MG63 (cell line): ENCODE results near the gene RPS8. TPM values are rescaled to one million over a fixed set of nuclear protein-coding genes. Genes with fewer than 3 reads are reported as not detected.
"Not testable (repeated sequence)": the region's sequence is repeated elsewhere in the genome, so short reads cannot be mapped to it uniquely, and the experiment has no call there.

Experiments
- DNase-seq: peaks from one replicate; pipeline ENCODE4 v3.0.0-alpha.2; 2020
- H3K27me3 ChIP-seq: fragments of 250-450 bp; sonication (Bioruptor Pico); 2 replicates; pipeline ENCODE4 v1.5.1; 2020; ENCODE audit warnings: mild to moderate bottlenecking, moderate library complexity
- H3K36me3 ChIP-seq: fragments of 250-450 bp; sonication (Bioruptor Pico); 2 replicates; pipeline ENCODE4 v1.5.1; 2020; ENCODE audit warnings: mild to moderate bottlenecking, moderate library complexity
- H3K4me3 ChIP-seq: fragments of 250-450 bp; sonication (Bioruptor Pico); 2 replicates; pipeline ENCODE4 v1.5.1; 2020; ENCODE audit warnings: mild to moderate bottlenecking, moderate library complexity
- H3K9me3 ChIP-seq: fragments of 250-450 bp; sonication (Bioruptor Pico); 2 replicates; pipeline ENCODE4 v1.5.1; 2020; ENCODE audit warnings: mild to moderate bottlenecking, moderate library complexity
- total RNA-seq: library from RNA; depleted of rRNA; stranded (reverse); fragments of >200 nt; shearing (Covaris generic); gene quantifications from 2 replicates; pipeline ENCODE4 v1.2.3, GENCODE V29; 2014; ENCODE audit warnings: low replicate concordance; rRNA removed

RPS8 gene
- total RNA-seq, 1 experiment from 2014 or later: 2,690 TPM

GRCh38 chr1:44822981-44823451, 47.7 kb downstream of the RPS8 start:
- Histone ChIP-seq H3K9me3 (no peaks in the 10 kb centered on the region), H3K36me3 (no peaks in the 10 kb centered on the region), H3K27me3 (no peaks in the 10 kb centered on the region), H3K4me3 (no peak overlapping the region)
- no peak for DNase-seq

DNA sequence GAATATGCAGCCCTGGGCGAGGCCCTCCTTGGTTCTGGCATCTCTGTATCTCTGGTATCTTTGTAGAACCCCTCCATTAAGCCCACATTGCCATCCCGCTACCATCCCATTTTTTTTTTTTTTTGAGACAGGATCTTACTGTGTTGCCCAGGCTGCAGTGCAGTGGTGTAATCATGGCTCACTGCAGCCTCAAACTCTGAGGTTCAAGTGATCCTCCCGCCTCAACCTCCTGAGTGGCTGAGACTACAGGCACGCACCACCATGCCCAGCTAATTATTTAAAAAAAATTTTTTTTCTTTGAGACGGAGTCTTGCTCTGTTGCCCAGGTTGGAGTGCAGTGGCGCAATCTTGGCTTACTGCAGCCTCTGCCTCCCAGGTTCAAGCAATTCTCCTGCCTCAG, 49.1 kb downstream of the RPS8 start:
- H3K36me3 ChIP-seq, H3K4me3 ChIP-seq, DNase-seq, H3K9me3 ChIP-seq, H3K27me3 ChIP-seq: not testable (repeated sequence)

- Histone ChIP-seq H3K9me3 (no peaks in the 10 kb centered on the region), H3K36me3 (no peaks in the 10 kb centered on the region), H3K27me3 (no peaks in the 10 kb centered on the region), H3K4me3 (no peak overlapping the region)
- DNase-seq: no peak
Measured at GRCh38 chr1:44826375-44827196, 51.2 kb downstream of the RPS8 start.

GRCh38 chr1:44827197-44828002, 52.1 kb downstream of the RPS8 start:
- Histone ChIP-seq H3K27me3 (no peaks in the 10 kb centered on the region), H3K4me3 (no peak overlapping the region), H3K36me3 (no peaks in the 10 kb centered on the region), H3K9me3 (no peaks in the 10 kb centered on the region)
- DNase-seq: no peak

DNA sequence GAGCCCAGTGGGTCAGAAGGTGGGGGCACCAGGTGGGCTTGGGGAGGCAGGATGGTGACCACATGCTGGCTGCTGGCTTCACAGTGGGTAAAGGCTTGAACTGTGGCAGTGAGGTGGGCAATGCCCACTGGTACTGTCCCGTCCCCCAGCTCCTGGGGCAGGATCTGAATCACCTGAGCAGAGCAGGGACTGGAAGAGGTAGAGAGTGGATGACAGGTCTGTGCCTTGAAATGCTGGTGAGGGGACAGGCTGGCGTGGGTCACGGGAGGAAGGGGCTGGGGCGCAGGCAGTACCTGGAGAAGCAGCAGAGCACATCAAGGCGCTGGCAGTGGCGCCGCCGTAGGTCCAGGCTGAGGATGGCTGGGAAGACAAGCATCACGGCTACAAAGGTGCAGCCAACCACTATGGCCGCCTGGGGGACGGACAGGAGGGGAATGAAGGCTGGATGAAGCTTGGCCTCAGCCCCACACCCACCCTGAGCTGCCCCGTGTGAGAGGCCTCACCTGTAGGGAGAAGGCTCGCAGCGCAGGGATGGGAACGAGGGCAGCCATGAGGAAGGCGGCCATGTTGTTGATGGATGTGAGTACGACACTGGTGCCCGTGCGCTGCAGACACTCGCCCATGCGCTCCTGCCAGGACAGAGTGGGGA, 52.8 kb downstream of the RPS8 start:
- Histone ChIP-seq H3K9me3 (no peaks in the 10 kb centered on the region), H3K36me3 (no peaks in the 10 kb centered on the region), H3K4me3 (no peak overlapping the region), H3K27me3 (no peaks in the 10 kb centered on the region)
- no peak for DNase-seq

Other genes starting within 250 kb of the RPS8 start
- gene TMEM53, start 101.1 kb upstream of the RPS8 start, total RNA-seq: 1.5 and 10.6 TPM in 2 replicates
- not detected in 2 replicates for gene ARMH1, start 100.8 kb upstream of the RPS8 start, total RNA-seq
- not detected in 2 replicates for gene RNU5D-1, start 44.4 kb upstream of the RPS8 start, total RNA-seq
- 39.0 and 54.1 TPM in 2 replicates for gene KIF2C, start 35.7 kb upstream of the RPS8 start, total RNA-seq
- not detected in 2 replicates for gene BEST4, start 12.6 kb downstream of the RPS8 start, total RNA-seq
- 5.3 and 5.9 TPM in 2 replicates for gene PLK3, start 24.8 kb downstream of the RPS8 start, total RNA-seq
- not detected in 2 replicates for gene DYNLT4, start 31.8 kb downstream of the RPS8 start, total RNA-seq
- 1.0 and 1.2 TPM in 2 replicates for gene BTBD19, start 33.0 kb downstream of the RPS8 start, total RNA-seq
- not detected in 2 replicates for gene PTCH2, start 67.7 kb downstream of the RPS8 start, total RNA-seq
- 81.1 and 101 TPM in 2 replicates for gene EIF2B3, start 211.1 kb downstream of the RPS8 start, total RNA-seq
- gene HECTD3, start 235.8 kb downstream of the RPS8 start, total RNA-seq: 5.2 and 9.2 TPM in 2 replicates
- gene UROD, start 236.7 kb downstream of the RPS8 start, total RNA-seq: 99.8 and 133 TPM in 2 replicates